Mesothelial cell of epicardium (in vitro differentiated cells): ENCODE measurements around the gene BRSK2. TPM values are rescaled to one million over a fixed set of nuclear protein-coding genes. Genes with fewer than 3 reads are reported as not detected.

ENCODE experiments used
- DNase-seq, 2 experiments: peaks; one replicate each; pipeline ENCODE4 v3.0.0; 2021; ENCODE audit warnings: low spot score in 2 of 2; ENCODE audit not compliant: unreplicated experiment in 2 of 2
- H3K27ac Mint-ChIP-seq: 2 replicates; pipeline ENCODE4 v1.8.0; 2021; ENCODE audit warnings: mixed read lengths
- H3K27me3 Mint-ChIP-seq: 2 replicates; pipeline ENCODE4 v1.8.0; 2021; ENCODE audit warnings: low read depth, mixed read lengths
- H3K36me3 Mint-ChIP-seq: 2 replicates; pipeline ENCODE4 v1.8.0; 2021; ENCODE audit warnings: mixed read lengths
- H3K4me1 Mint-ChIP-seq: 2 replicates; pipeline ENCODE4 v1.8.0; 2021; ENCODE audit warnings: mixed read lengths
- H3K4me3 Mint-ChIP-seq: 2 replicates; pipeline ENCODE4 v1.8.0; 2021; ENCODE audit warnings: mild to moderate bottlenecking, moderate library complexity, mixed read lengths
- H3K9me3 Mint-ChIP-seq: 2 replicates; pipeline ENCODE4 v1.8.0; 2021; ENCODE audit warnings: mixed read lengths
- total RNA-seq: library from RNA; stranded (reverse); gene quantifications from 3 replicates; pipeline ENCODE4 v1.2.1, GENCODE V29; 2021
- TF ChIP-seq, protein P1 (sequence below): fragments of 200-600 bp; sonication (generic); IDR thresholded peaks from one replicate; pipeline ENCODE4 v1.5.0; 2021; ENCODE audit warnings: antibody characterized with exemption; ENCODE audit not compliant: unreplicated experiment

Gene BRSK2
- total RNA-seq, 1 donor from 2014 or later: 4.9 TPM

- no peak for DNase-seq
- peak overlapping the region; percentile 10 for H3K4me3 Mint-ChIP-seq
- TF ChIP-seq, protein P1, sequence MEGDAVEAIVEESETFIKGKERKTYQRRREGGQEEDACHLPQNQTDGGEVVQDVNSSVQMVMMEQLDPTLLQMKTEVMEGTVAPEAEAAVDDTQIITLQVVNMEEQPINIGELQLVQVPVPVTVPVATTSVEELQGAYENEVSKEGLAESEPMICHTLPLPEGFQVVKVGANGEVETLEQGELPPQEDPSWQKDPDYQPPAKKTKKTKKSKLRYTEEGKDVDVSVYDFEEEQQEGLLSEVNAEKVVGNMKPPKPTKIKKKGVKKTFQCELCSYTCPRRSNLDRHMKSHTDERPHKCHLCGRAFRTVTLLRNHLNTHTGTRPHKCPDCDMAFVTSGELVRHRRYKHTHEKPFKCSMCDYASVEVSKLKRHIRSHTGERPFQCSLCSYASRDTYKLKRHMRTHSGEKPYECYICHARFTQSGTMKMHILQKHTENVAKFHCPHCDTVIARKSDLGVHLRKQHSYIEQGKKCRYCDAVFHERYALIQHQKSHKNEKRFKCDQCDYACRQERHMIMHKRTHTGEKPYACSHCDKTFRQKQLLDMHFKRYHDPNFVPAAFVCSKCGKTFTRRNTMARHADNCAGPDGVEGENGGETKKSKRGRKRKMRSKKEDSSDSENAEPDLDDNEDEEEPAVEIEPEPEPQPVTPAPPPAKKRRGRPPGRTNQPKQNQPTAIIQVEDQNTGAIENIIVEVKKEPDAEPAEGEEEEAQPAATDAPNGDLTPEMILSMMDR: no peak
- peaks cover 5% of the 10 kb centered on the region for H3K9me3 Mint-ChIP-seq
- H3K27me3 Mint-ChIP-seq: peaks cover 56% of the 10 kb centered on the region
- no peaks in the 10 kb centered on the region for H3K36me3 Mint-ChIP-seq
- peaks cover 1% of the 10 kb centered on the region for H3K4me1 Mint-ChIP-seq
- H3K27ac Mint-ChIP-seq: no peak overlapping the region
Measured at GRCh38 chr11:1384199-1384970, 5.3 kb upstream of the BRSK2 start.

- Mint-ChIP-seq H3K27ac (no peak overlapping the region), H3K36me3 (no peaks in the 10 kb centered on the region), H3K9me3 (no peaks in the 10 kb centered on the region), H3K27me3 (peaks cover 60% of the 10 kb centered on the region), H3K4me3 (peak overlapping the region; percentile 36), H3K4me1 (peaks cover 3% of the 10 kb centered on the region)
- DNase-seq: no peak
- TF ChIP-seq, protein P1: no peak
Measured at GRCh38 chr11:1387521-1387920, 2.2 kb upstream of the BRSK2 start.

DNA sequence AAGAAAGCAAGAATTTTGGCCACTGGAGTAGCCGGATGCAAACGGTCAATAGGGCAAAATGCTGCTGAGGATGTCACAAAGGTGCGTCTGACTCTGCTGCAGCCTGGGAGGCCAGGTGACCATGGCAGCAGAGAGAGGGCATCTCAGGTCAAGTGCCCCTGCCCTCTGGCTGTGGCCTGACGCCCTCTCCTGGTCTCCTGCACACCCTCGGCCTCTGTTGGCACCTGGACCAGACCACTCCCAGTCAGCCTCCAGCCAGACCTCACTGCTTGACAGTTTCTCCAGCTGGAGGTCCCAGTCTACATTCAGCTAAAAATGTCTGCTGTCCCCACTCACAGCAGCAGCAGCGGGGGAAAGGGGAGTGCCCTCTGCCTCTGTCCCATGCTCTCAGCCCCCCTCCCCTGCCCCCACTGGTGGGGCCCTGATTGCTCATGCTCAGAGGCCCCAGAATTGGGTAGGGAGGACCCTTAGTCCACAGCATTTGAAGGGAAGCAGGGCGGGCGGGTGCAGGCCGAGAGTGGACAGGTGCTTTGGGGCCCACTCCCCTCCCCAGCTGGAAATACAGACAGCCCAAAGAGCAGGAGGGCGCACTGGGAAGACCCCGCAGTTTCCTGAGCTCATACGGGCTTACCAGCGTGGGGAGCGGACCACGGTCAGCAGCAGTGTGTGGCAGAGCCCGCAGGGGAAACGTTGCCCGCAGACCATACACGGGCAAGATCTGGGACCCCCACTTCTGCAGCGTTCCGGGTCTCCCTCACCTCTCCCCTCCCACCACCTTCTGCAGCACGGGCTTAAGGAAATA lies 1.6 kb upstream of the BRSK2 start:
- Mint-ChIP-seq H3K4me1 (peaks cover 3% of the 10 kb centered on the region), H3K27ac (no peak overlapping the region), H3K27me3 (peaks cover 66% of the 10 kb centered on the region), H3K9me3 (no peaks in the 10 kb centered on the region), H3K4me3 (peak overlapping the region; percentile 60), H3K36me3 (no peaks in the 10 kb centered on the region)
- TF ChIP-seq, protein P1: no peak
- DNase-seq: peak in 1 of 2 experiments; percentile 15

- H3K36me3 Mint-ChIP-seq: no peaks in the 10 kb centered on the region
- H3K4me1 Mint-ChIP-seq: peaks cover 2% of the 10 kb centered on the region
- H3K4me3 Mint-ChIP-seq: peak overlapping the region; percentile 60
- H3K27me3 Mint-ChIP-seq: peaks cover 71% of the 10 kb centered on the region
- TF ChIP-seq, protein P1: no peak
- DNase-seq: peak in 1 of 2 experiments; percentile 18
- H3K27ac Mint-ChIP-seq: no peak overlapping the region
- no peaks in the 10 kb centered on the region for H3K9me3 Mint-ChIP-seq
Measured at GRCh38 chr11:1388763-1389102, 1.0 kb upstream of the BRSK2 start.

GRCh38 chr11:1389103-1389931 lies 417 bp upstream of the BRSK2 start:
- TF ChIP-seq, protein P1: no peak
- Mint-ChIP-seq H3K9me3 (no peaks in the 10 kb centered on the region), H3K4me3 (peak overlapping the region; percentile 60), H3K36me3 (no peaks in the 10 kb centered on the region), H3K4me1 (peaks cover 2% of the 10 kb centered on the region), H3K27ac (no peak overlapping the region), H3K27me3 (peaks cover 71% of the 10 kb centered on the region)
- DNase-seq: peak; percentile 91 to 99
